Naive thymus-derived CD4-positive, alpha-beta T cell (primary cell): Measurements from ENCODE around the gene MIER1. TPM values are rescaled to one million over a fixed set of nuclear protein-coding genes. Genes with fewer than 3 reads are reported as not detected.

Experiments used
- ATAC-seq: fragments of 150-1000 bp; cut with Tn5 transposase; 2 replicates; pipeline ENCODE4 v1.10.0; 2021; ENCODE audit warnings: mild to moderate bottlenecking, moderate library complexity
- CTCF ChIA-PET: fragments of 350-600 bp; sonication (Branson Sonifier 250); formaldehyde crosslinking; loops from one replicate; lab custom pipeline; 2021; ENCODE audit warnings: antibody characterized with exemption; lab: Charles Lee
- POLR2A ChIA-PET: fragments of 350-600 bp; sonication (Branson Sonifier 250); formaldehyde crosslinking; loops from one replicate; lab custom pipeline; 2021; ENCODE audit warnings: antibody characterized with exemption, inconsistent platforms; lab: Charles Lee
- DNase-seq, 9 donors: peaks; one replicate each; pipeline versions ENCODE4 v3.0.0 to v3.0.0-alpha.2; 2020 to 2022; ENCODE audit warnings: mixed read lengths in 1 of 9
- H3K27ac ChIP-seq: one replicate; pipeline ENCODE4 v1.7.0; 2013; ENCODE audit warnings: mild to moderate bottlenecking, low read depth, low read length, moderate library complexity
- H3K27me3 ChIP-seq, 2 donors: one replicate each; pipeline ENCODE4 v1.7.0; 2013; ENCODE audit warnings: low read length in 2 of 2, mild to moderate bottlenecking in 2 of 2, moderate library complexity in 2 of 2; ENCODE audit not compliant: control insufficient read depth in 2 of 2, insufficient read depth in 2 of 2
- H3K36me3 ChIP-seq, 3 experiments: 1 replicate in 2 of 3; 2 replicates in 1 of 3; pipeline ENCODE4 v1.7.0; 2013; ENCODE audit warnings: low read length in 3 of 3, mild to moderate bottlenecking in 3 of 3, moderate library complexity in 1 of 3; ENCODE audit not compliant: insufficient read depth in 3 of 3, control insufficient read depth in 2 of 3
- H3K4me1 ChIP-seq, 2 donors: one replicate each; pipeline ENCODE4 v1.7.0; 2013; ENCODE audit warnings: low read length in 2 of 2, mild to moderate bottlenecking in 2 of 2, moderate library complexity in 1 of 2; ENCODE audit not compliant: control insufficient read depth in 2 of 2, insufficient read depth in 2 of 2
- H3K4me3 ChIP-seq: 2 replicates; pipeline ENCODE4 v1.7.0; 2013; ENCODE audit warnings: mild to moderate bottlenecking, low read length
- H3K9me3 ChIP-seq, 3 experiments: 1 replicate in 2 of 3; 2 replicates in 1 of 3; pipeline ENCODE4 v1.7.0; 2013; ENCODE audit warnings: low read length in 3 of 3; ENCODE audit not compliant: control insufficient read depth in 2 of 3
- H3K27ac Mint-ChIP-seq, 9 donors: one replicate each; pipeline ENCODE4 v1.8.0; 2020 to 2022; ENCODE audit warnings: mixed read lengths in 9 of 9, mild to moderate bottlenecking in 8 of 9, moderate library complexity in 5 of 9, inconsistent platforms in 2 of 9
- H3K27me3 Mint-ChIP-seq, 5 donors: one replicate each; pipeline ENCODE4 v1.8.0; 2021 to 2022; ENCODE audit warnings: mixed read lengths in 5 of 5, mild to moderate bottlenecking in 1 of 5
- H3K36me3 Mint-ChIP-seq, 5 donors: one replicate each; pipeline ENCODE4 v1.8.0; 2020 to 2022; ENCODE audit warnings: mixed read lengths in 5 of 5, mild to moderate bottlenecking in 3 of 5, inconsistent platforms in 1 of 5
- H3K4me1 Mint-ChIP-seq, 7 donors: one replicate each; pipeline ENCODE4 v1.8.0; 2020 to 2022; ENCODE audit warnings: mixed read lengths in 7 of 7, mild to moderate bottlenecking in 3 of 7, inconsistent platforms in 1 of 7
- H3K4me3 Mint-ChIP-seq, 10 donors: one replicate each; pipeline ENCODE4 v1.8.0; 2020 to 2022; ENCODE audit warnings: mild to moderate bottlenecking in 10 of 10, mixed read lengths in 10 of 10, moderate library complexity in 6 of 10, inconsistent platforms in 2 of 10
- H3K9me3 Mint-ChIP-seq, 11 donors: one replicate each; pipeline ENCODE4 v1.8.0; 2020 to 2022; ENCODE audit warnings: mixed read lengths in 11 of 11, mild to moderate bottlenecking in 4 of 11, inconsistent platforms in 1 of 11, moderate library complexity in 1 of 11
- intact Hi-C, 2 donors: fragments of 100-400 bp; cut with micrococcal nuclease; formaldehyde crosslinking; loops; one replicate each; pipeline ENCODE4 v1.15.1; 2023
- polyA plus RNA-seq, 2 donors: library from polyadenylated mRNA; unstranded; fragments of 300-500 nt; fragmentation: Illumina TruSeq; gene quantifications; one replicate each; pipeline ENCODE4 v1.2.3, GENCODE V29; 2021
- total RNA-seq, 6 experiments: library from RNA in 5 of 6; stranded (reverse) in 5 of 6; gene quantifications; 1 replicate in 5 of 6; 2 replicates in 1 of 6; pipeline ENCODE4 v1.2.3 and lab custom pipeline; 2021 to 2026

The MIER1 gene
- total and polyA plus RNA-seq, 7 experiments from 2014 or later: 35.8 to 73.6 (median 68.5) TPM

DNA sequence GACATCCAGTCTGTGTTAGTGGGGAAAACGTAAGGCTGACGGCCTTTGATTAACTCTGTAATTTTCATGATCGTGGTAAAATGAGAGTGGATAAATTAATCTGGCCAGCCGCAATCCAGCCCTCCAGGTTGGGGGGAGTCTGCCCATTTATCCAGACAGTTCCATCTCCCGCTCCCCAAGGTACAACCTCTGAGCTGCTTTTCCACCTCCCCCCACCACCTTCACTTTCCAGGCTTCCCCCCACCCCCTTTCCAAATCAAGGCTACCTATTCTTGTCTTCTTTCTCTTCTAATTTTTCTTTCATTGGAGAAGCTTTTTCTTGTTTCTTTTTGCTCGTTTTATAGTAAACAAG lies 6.0 kb downstream of the MIER1 start:
- H3K27ac ChIP-seq: peak overlapping the region; percentile 91
- no peaks in the 10 kb centered on the region for H3K27me3 ChIP-seq
- H3K4me3 Mint-ChIP-seq: peak overlapping the region; percentile 85 to 98 (median 92)
- peaks cover 41 to 88% (median 72%) of the 10 kb centered on the region in 7 donors for H3K4me1 Mint-ChIP-seq
- ChIA-PET POLR2A (interaction anchor here (0.5 to 1.7 kb wide), 11 partner anchors 9 to 213 kb away, joined by 3 to 9 read pairs (median 4); no protein-coding TSS in a partner anchor), CTCF (interaction anchor here (0.5 to 3.4 kb wide), 3 partner anchors 165 to 496 kb away, joined by 3 to 10 read pairs (median 5); no protein-coding TSS in a partner anchor)
- intact Hi-C loops: loop anchor here (1.0 to 5.0 kb wide), 12 partner anchors 8 to 1863 kb away; partner anchors contain the start of genes SERBP1 (in 1 of the 2) and SLC35D1 (in 1 of the 2)
- no peak for ATAC-seq
- H3K27ac Mint-ChIP-seq: peak overlapping the region; percentile 74 to 95 (median 88)
- no peaks in the 10 kb centered on the region for H3K27me3 Mint-ChIP-seq
- peaks cover 0 to 6% (median 0%) of the 10 kb centered on the region in 3 experiments for H3K36me3 ChIP-seq
- H3K4me3 ChIP-seq: peak overlapping the region; percentile 69
- peaks cover 48 to 50% of the 10 kb centered on the region in 2 donors for H3K4me1 ChIP-seq
- no peaks in the 10 kb centered on the region for H3K9me3 ChIP-seq
- peaks cover 0 to 6% (median 0%) of the 10 kb centered on the region in 5 donors for H3K36me3 Mint-ChIP-seq
- peak in 1 of 9 donors; percentile 18 for DNase-seq
- H3K9me3 Mint-ChIP-seq: no peaks in the 10 kb centered on the region

DNA sequence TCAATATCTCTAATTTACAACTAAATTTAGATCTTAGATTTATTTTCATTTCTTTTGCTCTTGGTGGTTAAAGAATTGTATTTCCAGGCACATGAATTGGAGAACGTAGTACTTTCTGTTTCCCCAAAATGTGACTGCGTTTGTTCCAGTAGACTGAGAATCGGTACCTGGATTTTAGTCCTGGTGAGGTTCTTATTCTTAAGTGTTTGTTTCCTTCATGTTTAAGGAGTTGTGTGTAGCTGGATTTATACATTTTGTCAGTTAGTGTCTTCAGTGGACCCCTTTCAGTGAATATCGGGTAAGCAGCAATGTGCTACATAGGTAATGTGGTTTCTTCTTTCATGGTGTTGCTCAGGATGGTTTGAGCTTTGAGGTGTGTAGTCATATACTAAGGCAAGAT lies 6.8 kb downstream of the MIER1 start:
- Mint-ChIP-seq H3K27ac (peak overlapping the region; percentile 74 to 95 (median 88)), H3K36me3 (peaks cover 0 to 6% (median 0%) of the 10 kb centered on the region in 5 donors), H3K9me3 (no peaks in the 10 kb centered on the region), H3K4me1 (peaks cover 42 to 88% (median 71%) of the 10 kb centered on the region in 7 donors), H3K27me3 (no peaks in the 10 kb centered on the region), H3K4me3 (peak overlapping the region; percentile 85 to 98 (median 92))
- POLR2A ChIA-PET: interaction anchor here (0.7 to 1.5 kb wide), 4 partner anchors 8 to 24 kb away, joined by 3 to 4 read pairs (median 4); no protein-coding TSS in a partner anchor
- intact Hi-C loops: loop anchor here (2.0 to 5.0 kb wide), 7 partner anchors 15 to 1864 kb away; no protein-coding TSS in a partner anchor
- peaks cover 44 to 45% of the 10 kb centered on the region in 2 donors for H3K4me1 ChIP-seq
- CTCF ChIA-PET: interaction anchor here (3.4 kb wide), 1 partner anchor 218 kb away, joined by 10 read pairs; no protein-coding TSS in a partner anchor
- H3K4me3 ChIP-seq: peak overlapping the region; percentile 69
- H3K9me3 ChIP-seq: no peaks in the 10 kb centered on the region
- H3K27ac ChIP-seq: peak overlapping the region; percentile 91
- ATAC-seq (no peak), DNase-seq (peak in 4 of 9 donors; percentile 15 to 32 (median 28))
- H3K27me3 ChIP-seq: no peaks in the 10 kb centered on the region
- peaks cover 0 to 6% (median 0%) of the 10 kb centered on the region in 3 experiments for H3K36me3 ChIP-seq

DNA sequence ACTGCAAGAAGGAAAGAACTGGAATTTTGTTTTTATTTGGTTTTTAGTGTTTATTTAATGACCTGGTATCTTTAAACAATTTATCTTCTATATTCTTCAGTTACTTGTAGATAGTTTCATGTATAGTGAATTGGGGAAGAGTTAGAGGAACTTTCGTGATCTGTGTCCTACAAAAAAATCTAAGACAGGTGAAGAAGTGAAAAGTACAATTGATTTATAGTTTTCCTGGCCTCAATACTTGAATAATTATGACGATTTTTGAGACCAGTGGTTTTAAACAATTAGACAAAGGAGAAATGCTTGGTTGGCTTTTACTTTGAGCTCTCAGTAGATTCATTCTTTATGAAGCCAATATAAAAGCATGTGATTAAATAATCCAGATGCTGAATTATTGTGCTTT lies 7.5 kb downstream of the MIER1 start:
- no peaks in the 10 kb centered on the region for H3K27me3 ChIP-seq
- ATAC-seq (no peak), DNase-seq (no peak)
- H3K9me3 ChIP-seq: no peaks in the 10 kb centered on the region
- Mint-ChIP-seq H3K9me3 (no peaks in the 10 kb centered on the region), H3K27me3 (no peaks in the 10 kb centered on the region), H3K4me3 (peak overlapping the region; percentile 60 to 92 (median 84)), H3K27ac (peak overlapping the region; percentile 31 to 91 (median 78)), H3K36me3 (peaks cover 0 to 6% (median 0%) of the 10 kb centered on the region in 5 donors), H3K4me1 (peaks cover 49 to 88% (median 71%) of the 10 kb centered on the region in 7 donors)
- intact Hi-C loops: loop anchor here (5.0 kb wide), 4 partner anchors 215 to 1865 kb away; no protein-coding TSS in a partner anchor
- H3K4me3 ChIP-seq: peak overlapping the region; percentile 25
- ChIA-PET POLR2A (interaction anchor here (0.5 to 1.5 kb wide), 6 partner anchors 9 to 143 kb away, joined by 3 to 4 read pairs (median 3); no protein-coding TSS in a partner anchor), CTCF (interaction anchor here (3.4 kb wide), 1 partner anchor 217 kb away, joined by 10 read pairs; no protein-coding TSS in a partner anchor)
- peaks cover 0 to 6% (median 0%) of the 10 kb centered on the region in 3 experiments for H3K36me3 ChIP-seq
- H3K27ac ChIP-seq: peak overlapping the region; percentile 68
- peaks cover 44 to 49% of the 10 kb centered on the region in 2 donors for H3K4me1 ChIP-seq

DNA sequence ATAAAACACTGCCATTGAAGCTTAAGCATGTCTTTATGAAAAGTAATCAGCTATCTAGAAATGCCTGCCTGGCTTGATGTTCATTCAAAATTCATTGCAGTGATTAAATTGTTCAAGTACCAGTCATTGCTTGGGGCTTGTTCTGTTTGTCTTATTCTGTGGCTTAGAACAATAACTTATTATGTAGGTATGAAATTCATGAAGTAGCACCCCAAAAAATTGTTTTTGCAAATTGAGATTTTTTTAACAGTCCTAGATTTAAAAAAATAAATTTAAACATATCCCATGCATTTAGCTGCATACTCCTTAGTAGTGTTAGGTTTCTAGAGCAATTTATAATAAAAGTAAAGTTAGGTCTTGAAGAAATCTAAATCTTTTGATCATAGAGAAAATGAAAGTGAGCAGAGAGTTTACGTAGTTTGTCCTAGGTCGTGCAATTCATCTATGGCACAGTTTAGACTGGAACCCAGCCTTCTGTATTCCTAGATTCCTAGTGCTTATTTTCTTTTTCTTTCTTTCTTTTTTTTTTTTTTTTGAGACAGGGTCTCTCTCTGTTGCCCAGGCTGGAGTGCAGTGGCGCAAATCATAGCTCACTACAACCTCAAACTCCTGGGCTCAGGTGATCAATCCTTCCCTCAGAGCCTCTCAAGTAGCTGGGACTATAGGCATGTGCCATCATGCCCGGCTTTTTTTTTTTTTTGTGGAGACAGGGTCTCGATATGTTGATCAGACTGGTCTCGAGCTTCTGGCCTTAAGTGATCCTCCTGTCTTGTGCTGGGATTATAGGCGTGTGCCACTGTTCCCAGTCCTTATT lies 9.3 kb downstream of the MIER1 start:
- intact Hi-C loops: loop anchor here (1.0 to 5.0 kb wide), 5 partner anchors 8 to 1867 kb away; no protein-coding TSS in a partner anchor
- CTCF ChIA-PET: interaction anchor here (0.6 to 1.9 kb wide), 3 partner anchors 9 to 282 kb away, joined by 3 to 7 read pairs (median 3); partner anchors contain the start of genes DNAI4 and MIER1
- POLR2A ChIA-PET: interaction anchor here (1.7 kb wide), 1 partner anchor 9 kb away, joined by 6 read pairs; the partner anchor contains the start of genes DNAI4 and MIER1
- Histone ChIP-seq H3K4me3 (peak overlapping the region; percentile 34), H3K9me3 (no peaks in the 10 kb centered on the region), H3K4me1 (peaks cover 42 to 57% of the 10 kb centered on the region in 2 donors), H3K27ac (peak overlapping the region; percentile 68), H3K27me3 (no peaks in the 10 kb centered on the region), H3K36me3 (peaks cover 0 to 6% (median 0%) of the 10 kb centered on the region in 3 experiments)
- DNase-seq (peak in 5 of 9 donors; percentile 9 to 37 (median 29)), ATAC-seq (no peak)
- H3K36me3 Mint-ChIP-seq: peaks cover 0 to 8% (median 0%) of the 10 kb centered on the region in 5 donors
- peaks cover 55 to 89% (median 75%) of the 10 kb centered on the region in 7 donors for H3K4me1 Mint-ChIP-seq
- peak overlapping the region; percentile 58 to 92 (median 81) for H3K4me3 Mint-ChIP-seq
- no peaks in the 10 kb centered on the region for H3K27me3 Mint-ChIP-seq
- peak overlapping the region; percentile 4 to 91 (median 78) for H3K27ac Mint-ChIP-seq
- no peaks in the 10 kb centered on the region for H3K9me3 Mint-ChIP-seq

DNA sequence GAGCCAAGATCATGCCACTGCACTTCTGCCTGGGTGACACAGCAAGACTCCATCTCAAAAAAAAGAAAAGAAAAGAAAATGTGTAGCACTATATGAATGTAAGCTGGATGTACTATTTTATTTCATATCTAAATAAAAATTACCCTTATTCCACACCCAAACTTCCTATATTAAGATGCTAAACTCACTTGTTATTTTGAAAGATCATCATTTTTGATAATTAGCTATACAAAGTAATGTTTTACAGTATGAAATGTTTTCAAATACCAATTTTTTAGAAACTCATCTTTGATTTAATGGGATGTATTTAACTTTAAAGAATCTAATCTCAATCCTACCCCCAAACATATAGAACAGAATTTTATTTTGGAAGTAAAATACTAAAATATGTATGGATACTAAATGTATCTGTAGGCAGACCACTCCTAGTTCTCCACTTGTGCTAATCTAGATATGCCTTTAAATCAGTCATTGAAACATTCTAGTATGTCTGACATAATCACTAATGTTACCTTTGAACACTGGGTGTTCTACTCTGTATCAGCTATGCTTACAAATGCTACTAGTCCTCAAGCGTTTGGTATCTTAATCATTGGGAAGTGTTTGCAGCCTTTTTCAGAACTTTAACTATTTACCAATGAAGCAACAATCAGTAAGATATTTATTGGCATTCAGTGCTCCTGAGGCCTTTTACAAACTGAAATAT lies 12.9 kb downstream of the MIER1 start:
- ATAC-seq: no peak
- Histone ChIP-seq H3K9me3 (no peaks in the 10 kb centered on the region), H3K27me3 (no peaks in the 10 kb centered on the region), H3K36me3 (peaks cover 0 to 4% (median 0%) of the 10 kb centered on the region in 3 experiments), H3K27ac (no peak overlapping the region), H3K4me3 (no peak overlapping the region), H3K4me1 (peaks cover 50 to 67% of the 10 kb centered on the region in 2 donors)
- Mint-ChIP-seq H3K9me3 (no peaks in the 10 kb centered on the region), H3K27me3 (no peaks in the 10 kb centered on the region), H3K4me1 (peaks cover 60 to 100% (median 90%) of the 10 kb centered on the region in 7 donors), H3K27ac (peak overlapping the region in 4 of 9 donors; percentile 22 to 90 (median 41)), H3K36me3 (peaks cover 0 to 16% (median 6%) of the 10 kb centered on the region in 5 donors), H3K4me3 (peak overlapping the region in 9 of 10 donors; percentile 12 to 65 (median 52))
- no peak for DNase-seq
- ChIA-PET POLR2A (interaction anchor here (0.5 to 0.9 kb wide), 4 partner anchors 55 to 590 kb away, joined by 3 read pairs; no protein-coding TSS in a partner anchor), CTCF (interaction anchor here (0.6 to 0.7 kb wide), 2 partner anchors 11 to 70 kb away, joined by 3 read pairs; no protein-coding TSS in a partner anchor)
- intact Hi-C loops: loop anchor here in 1 of 2 donors (1.0 kb wide), 2 partner anchors 7 to 10 kb away; no protein-coding TSS in a partner anchor
